PC-3 (cell line): ENCODE results near the gene WFDC10A.

Experiments
- CTCF ChIP-seq: fragments of 300-600 bp; sonication (generic); conservative IDR thresholded peaks from 2 replicates; pipeline ENCODE4 v1.5.1; 2017; ENCODE audit warnings: antibody characterized with exemption, low read depth, mild to moderate bottlenecking, low read length
- EZH2 ChIP-seq: fragments of 300-600 bp; sonication (generic); IDR thresholded peaks from one replicate; pipeline ENCODE4 v1.6.1; 2017; ENCODE audit warnings: antibody characterized with exemption, mild to moderate bottlenecking, low read length; ENCODE audit not compliant: unreplicated experiment

- TF ChIP-seq CTCF (no peak), EZH2 (no peak)
These were observed 10.1 kb downstream of the WFDC10A start for GRCh38 chr20:45639687-45640086.
